Measurements from ENCODE around the gene HTR3E. TPM values are rescaled to one million over a fixed set of nuclear protein-coding genes. Genes with fewer than 3 reads are reported as not detected.
A peak's percentile ranks its signal among the peaks of the same experiment; 100 is the strongest.

The HTR3E gene
- total RNA-seq, 1 donor from 2014 or later, result not detected

GRCh38 chr3:184097556-184097955, 692 bp downstream of the HTR3E start:
- peaks cover 10% of the 10 kb centered on the region for H3K27me3 Mint-ChIP-seq (ENCODE audit: insufficient read depth, low read depth)
- H3K9me3 ChIP-seq (ENCODE audit: low read depth), result peaks cover 4% of the 10 kb centered on the region
- H3K9ac ChIP-seq, result no peak overlapping the region
- H2AFZ ChIP-seq (replicated peaks), result no peak overlapping the region
- no peaks in the 10 kb centered on the region for H3K79me2 ChIP-seq (ENCODE audit: low read depth)
- TF ChIP-seq EZH2phosphoT487 (IDR thresholded peaks at IDR 0.05), result no peak
- no peak for TF ChIP-seq EZH2 (IDR thresholded peaks at IDR 0.05)
- TF ChIP-seq CTCF (IDR thresholded peaks at IDR 0.05), result no peak
- H4K20me1 ChIP-seq (ENCODE audit: low read depth), result no peaks in the 10 kb centered on the region
- H3K27ac Mint-ChIP-seq, result no peak overlapping the region
- DNase-seq (ENCODE audit: low spot score), result no peak
- H3K9me3 Mint-ChIP-seq, result peaks cover 4% of the 10 kb centered on the region
- no peaks in the 10 kb centered on the region for H3K36me3 Mint-ChIP-seq
- no peaks in the 10 kb centered on the region for H3K27me3 ChIP-seq
- H3K4me1 Mint-ChIP-seq, result no peaks in the 10 kb centered on the region
- no peaks in the 10 kb centered on the region for H3K36me3 ChIP-seq
- no peaks in the 10 kb centered on the region for H3K4me1 ChIP-seq
- H3K4me2 ChIP-seq, result no peak overlapping the region
- H3K4me3 Mint-ChIP-seq, result no peak overlapping the region
- H3F3A ChIP-seq (ENCODE audit: low read depth), result no peaks in the 10 kb centered on the region
- no peak overlapping the region for H3K4me3 ChIP-seq
- no peak overlapping the region for H3K27ac ChIP-seq

- peaks cover 14% of the 10 kb centered on the region for H3K27me3 Mint-ChIP-seq (ENCODE audit: insufficient read depth, low read depth)
- H3K9ac ChIP-seq, result no peak overlapping the region
- H3K4me2 ChIP-seq, result no peak overlapping the region
- H3F3A ChIP-seq (ENCODE audit: low read depth), result no peaks in the 10 kb centered on the region
- no peak overlapping the region for H3K4me3 ChIP-seq
- no peak for DNase-seq (ENCODE audit: low spot score)
- no peaks in the 10 kb centered on the region for H3K9me3 ChIP-seq (ENCODE audit: low read depth)
- TF ChIP-seq CTCF (IDR thresholded peaks at IDR 0.05) (no peak), EZH2 (IDR thresholded peaks at IDR 0.05) (no peak), EZH2phosphoT487 (IDR thresholded peaks at IDR 0.05) (no peak)
- no peaks in the 10 kb centered on the region for H3K4me1 Mint-ChIP-seq
- H3K27me3 ChIP-seq, result no peaks in the 10 kb centered on the region
- no peaks in the 10 kb centered on the region for H3K9me3 Mint-ChIP-seq
- H3K4me3 Mint-ChIP-seq, result no peak overlapping the region
- H3K27ac Mint-ChIP-seq, result no peak overlapping the region
- H3K79me2 ChIP-seq (ENCODE audit: low read depth), result no peaks in the 10 kb centered on the region
- no peaks in the 10 kb centered on the region for H3K36me3 ChIP-seq
- no peaks in the 10 kb centered on the region for H3K4me1 ChIP-seq
- H4K20me1 ChIP-seq (ENCODE audit: low read depth), result no peaks in the 10 kb centered on the region
- H3K27ac ChIP-seq, result no peak overlapping the region
- H2AFZ ChIP-seq (replicated peaks), result no peak overlapping the region
- no peaks in the 10 kb centered on the region for H3K36me3 Mint-ChIP-seq
Measured at GRCh38 chr3:184099806-184100686, 3.2 kb downstream of the HTR3E start.

- no peak overlapping the region for H3K27ac Mint-ChIP-seq
Measured at GRCh38 chr3:184110316-184110725, 13.5 kb downstream of the HTR3E start.

More at GRCh38 chr3:184110316-184110725, 13.5 kb downstream of the HTR3E start:
- Histone ChIP-seq H3K9me3 (ENCODE audit: low read depth) (no peaks in the 10 kb centered on the region), H3F3A (ENCODE audit: low read depth) (no peaks in the 10 kb centered on the region), H3K9ac (no peak overlapping the region), H3K4me1 (no peaks in the 10 kb centered on the region), H4K20me1 (ENCODE audit: low read depth) (no peaks in the 10 kb centered on the region), H3K4me2 (no peak overlapping the region), H3K4me3 (no peak overlapping the region), H2AFZ (replicated peaks) (peak overlapping the region; percentile 85), H3K27me3 (no peaks in the 10 kb centered on the region), H3K79me2 (ENCODE audit: low read depth) (no peaks in the 10 kb centered on the region), H3K27ac (no peak overlapping the region), H3K36me3 (no peaks in the 10 kb centered on the region)
- peaks cover 6% of the 10 kb centered on the region for H3K4me1 Mint-ChIP-seq
- no peak overlapping the region for H3K4me3 Mint-ChIP-seq
- H3K27me3 Mint-ChIP-seq (ENCODE audit: insufficient read depth, low read depth), result peaks cover 2% of the 10 kb centered on the region
- H3K36me3 Mint-ChIP-seq, result no peaks in the 10 kb centered on the region
- peak; percentile 3 for DNase-seq (ENCODE audit: low spot score)
- TF ChIP-seq EZH2phosphoT487 (IDR thresholded peaks at IDR 0.05) (no peak), CTCF (IDR thresholded peaks at IDR 0.05) (no peak), EZH2 (IDR thresholded peaks at IDR 0.05) (no peak)
- H3K9me3 Mint-ChIP-seq, result no peaks in the 10 kb centered on the region

Measured in neural progenitor cell (in vitro differentiated cells).